Esophagus squamous epithelium (tissue), 4 donors: Measurements from ENCODE around the gene RALGPS1.

Experiments
- POLR2A ChIP-seq, 4 donors: fragments of 450-650 bp; IDR thresholded peaks; one replicate each; pipeline ENCODE4 v1.6.1; 2017; ENCODE audit warnings: antibody characterized with exemption in 4 of 4, mild to moderate bottlenecking in 4 of 4, moderate library complexity in 3 of 4
- TF ChIP-seq, protein P1 (sequence below), 6 experiments: fragments of 450-650 bp in 4 of 6; fragments of 200-600 bp in 2 of 6; sonication (generic) in 2 of 6; IDR thresholded peaks; one replicate each; pipeline ENCODE4 v1.5.1; 2016 to 2019; ENCODE audit warnings: antibody characterized with exemption in 6 of 6, mild to moderate bottlenecking in 4 of 6, moderate library complexity in 4 of 6

- TF ChIP-seq, protein P1, sequence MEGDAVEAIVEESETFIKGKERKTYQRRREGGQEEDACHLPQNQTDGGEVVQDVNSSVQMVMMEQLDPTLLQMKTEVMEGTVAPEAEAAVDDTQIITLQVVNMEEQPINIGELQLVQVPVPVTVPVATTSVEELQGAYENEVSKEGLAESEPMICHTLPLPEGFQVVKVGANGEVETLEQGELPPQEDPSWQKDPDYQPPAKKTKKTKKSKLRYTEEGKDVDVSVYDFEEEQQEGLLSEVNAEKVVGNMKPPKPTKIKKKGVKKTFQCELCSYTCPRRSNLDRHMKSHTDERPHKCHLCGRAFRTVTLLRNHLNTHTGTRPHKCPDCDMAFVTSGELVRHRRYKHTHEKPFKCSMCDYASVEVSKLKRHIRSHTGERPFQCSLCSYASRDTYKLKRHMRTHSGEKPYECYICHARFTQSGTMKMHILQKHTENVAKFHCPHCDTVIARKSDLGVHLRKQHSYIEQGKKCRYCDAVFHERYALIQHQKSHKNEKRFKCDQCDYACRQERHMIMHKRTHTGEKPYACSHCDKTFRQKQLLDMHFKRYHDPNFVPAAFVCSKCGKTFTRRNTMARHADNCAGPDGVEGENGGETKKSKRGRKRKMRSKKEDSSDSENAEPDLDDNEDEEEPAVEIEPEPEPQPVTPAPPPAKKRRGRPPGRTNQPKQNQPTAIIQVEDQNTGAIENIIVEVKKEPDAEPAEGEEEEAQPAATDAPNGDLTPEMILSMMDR (IDR thresholded peaks at IDR 0.05): no peak
- no peak for TF ChIP-seq POLR2A (IDR thresholded peaks at IDR 0.05)
These were observed 153.1 kb downstream of the RALGPS1 start for GRCh38 chr9:127067603-127068220.
